Mesodermal cell (in vitro differentiated cells): ENCODE measurements around the gene FIZ1. TPM values are rescaled to one million over a fixed set of nuclear protein-coding genes. Genes with fewer than 3 reads are reported as not detected.
A peak's percentile ranks its signal among the peaks of the same experiment; 100 is the strongest.

ENCODE experiments used
- H3K27ac ChIP-seq: 2 replicates; pipeline ENCODE4 v1.7.0; 2013; ENCODE audit warnings: mild to moderate bottlenecking, low read depth, low read length, moderate library complexity; ENCODE audit not compliant: severe bottlenecking
- H3K36me3 ChIP-seq: 2 replicates; pipeline ENCODE4 v1.7.1; 2013; ENCODE audit warnings: mild to moderate bottlenecking, low read length, moderate library complexity; ENCODE audit not compliant: control insufficient read depth, insufficient read depth
- H3K4me1 ChIP-seq: one replicate; pipeline ENCODE4 v1.7.1; 2013; ENCODE audit warnings: mild to moderate bottlenecking, low read length; ENCODE audit not compliant: insufficient read depth, control insufficient read depth, poor library complexity, severe bottlenecking
- H3K4me3 ChIP-seq: 2 replicates; pipeline ENCODE4 v1.7.0; 2013; ENCODE audit warnings: low read length, control low read depth, mild to moderate bottlenecking; ENCODE audit not compliant: insufficient read depth, poor library complexity, severe bottlenecking; ENCODE audit errors: extremely low read depth
- H3K9me3 ChIP-seq: 2 replicates; pipeline ENCODE4 v1.7.1; 2013; ENCODE audit warnings: mild to moderate bottlenecking, low read length, moderate library complexity; ENCODE audit not compliant: control insufficient read depth
- WGBS, 2 experiments: methylation state at CpG; one replicate each; pipeline ENCODE4 v1.1.5; 2013; ENCODE audit warnings: missing lambda C conversion rate in 2 of 2; ENCODE audit not compliant: insufficient coverage in 2 of 2; 5-methylcytosine and 5-hydroxymethylcytosine counted together
- polyA plus RNA-seq, 2 experiments: library from polyadenylated mRNA; stranded (reverse); fragments of 50-300 nt; gene quantifications; one replicate each; pipeline ENCODE4 v1.2.3, GENCODE V29; 2013

FIZ1 gene
- polyA plus RNA-seq (2013, experiment 1 of 2): 13.6 TPM
- 11.9 TPM for polyA plus RNA-seq (2013, experiment 2 of 2)

- Histone ChIP-seq H3K4me3 (peak within 1 kb of the TSS; percentile 61), H3K9me3 (no peaks in the 10 kb centered on the region), H3K4me1 (peaks cover 9% of the 10 kb centered on the region), H3K27ac (peak within 1 kb of the TSS; percentile 97), H3K36me3 (peaks cover 32% of the 10 kb centered on the region)
- WGBS, 2 experiments: 1% methylated on average over 15 of the region's 23 CpGs
Observed at GRCh38 chr19:55599468-55599841, at the start of gene FIZ1. TSS of gene FIZ1 (minus strand) at chr19:55599517. CDS start at chr19:55597865, 1,652 bp downstream.

- H3K27ac ChIP-seq: no peak overlapping the region
Observed at GRCh38 chr19:55648585-55649267, 49.4 kb upstream of the FIZ1 start.

GRCh38 chr19:55647732-55648584, 48.6 kb upstream of the FIZ1 start, which contains the start of gene CCDC106:
TSS of gene CCDC106 (plus strand) at chr19:55648212. CDS start at chr19:55649047, 835 bp downstream.
- Histone ChIP-seq H3K27ac (peak within 1 kb of the TSS; percentile 64), H3K4me1 (peaks cover 18% of the 10 kb centered on the region), H3K4me3 (peak within 1 kb of the TSS; percentile 70), H3K36me3 (peaks cover 46% of the 10 kb centered on the region), H3K9me3 (no peaks in the 10 kb centered on the region)
- WGBS, 2 experiments: 0 to 1% methylated on average over 36 to 53 of the region's 87 CpGs

More at GRCh38 chr19:55648585-55649267, 49.4 kb upstream of the FIZ1 start:
- H3K4me1 ChIP-seq: peaks cover 18% of the 10 kb centered on the region
- no peaks in the 10 kb centered on the region for H3K9me3 ChIP-seq
- H3K36me3 ChIP-seq: peaks cover 46% of the 10 kb centered on the region
- WGBS, 2 experiments: 68 to 73% methylated on average over 17 to 22 of the region's 25 CpGs
- peak overlapping the region; percentile 70 for H3K4me3 ChIP-seq

GRCh38 chr19:55646889-55647731, 47.8 kb upstream of the FIZ1 start:
- Histone ChIP-seq H3K4me1 (peaks cover 18% of the 10 kb centered on the region), H3K36me3 (peaks cover 39% of the 10 kb centered on the region), H3K9me3 (no peaks in the 10 kb centered on the region), H3K27ac (peak overlapping the region; percentile 64), H3K4me3 (peak overlapping the region; percentile 70)
- WGBS, 2 experiments: 54 to 67% methylated on average over 6 to 7 of the region's 14 CpGs

- H3K36me3 ChIP-seq: peaks cover 31% of the 10 kb centered on the region
- H3K9me3 ChIP-seq: no peaks in the 10 kb centered on the region
- peaks cover 18% of the 10 kb centered on the region for H3K4me1 ChIP-seq
- whole genome bisulfite sequencing, 2 experiments: 87 to 96% methylated on average over 3 of the region's 5 CpGs
- H3K27ac ChIP-seq: no peak overlapping the region
- no peak overlapping the region for H3K4me3 ChIP-seq
Observed at GRCh38 chr19:55645512-55645881, 46.2 kb upstream of the FIZ1 start.

- 95 to 96% methylated on average over 26 to 27 of the region's 28 CpGs for WGBS, 2 experiments
- peaks cover 25% of the 10 kb centered on the region for H3K36me3 ChIP-seq
- H3K9me3 ChIP-seq: no peaks in the 10 kb centered on the region
- peak overlapping the region; percentile 91 for H3K4me3 ChIP-seq
- no peak overlapping the region for H3K27ac ChIP-seq
- peaks cover 18% of the 10 kb centered on the region for H3K4me1 ChIP-seq
Observed at GRCh38 chr19:55644842-55645511, 45.7 kb upstream of the FIZ1 start.

- no peak overlapping the region for H3K27ac ChIP-seq
- peak overlapping the region; percentile 91 for H3K4me3 ChIP-seq
- 54 to 56% methylated on average over 7 to 9 of the region's 12 CpGs for WGBS, 2 experiments
- peaks cover 18% of the 10 kb centered on the region for H3K4me1 ChIP-seq
- no peaks in the 10 kb centered on the region for H3K9me3 ChIP-seq
- peaks cover 24% of the 10 kb centered on the region for H3K36me3 ChIP-seq
Observed at GRCh38 chr19:55644191-55644833, 45.0 kb upstream of the FIZ1 start.

GRCh38 chr19:55643887-55644176, 44.5 kb upstream of the FIZ1 start:
- WGBS, 2 experiments: 1 to 2% methylated on average over 11 to 13 of the region's 15 CpGs
- H3K9me3 ChIP-seq: no peaks in the 10 kb centered on the region
- H3K27ac ChIP-seq: no peak overlapping the region
- peak overlapping the region; percentile 91 for H3K4me3 ChIP-seq
- peaks cover 24% of the 10 kb centered on the region for H3K36me3 ChIP-seq
- peaks cover 18% of the 10 kb centered on the region for H3K4me1 ChIP-seq

GRCh38 chr19:55643003-55643886, 43.9 kb upstream of the FIZ1 start, which contains the start of gene ZNF581:
TSS of gene ZNF581 (plus strand) at chr19:55643649. CDS start at chr19:55644572, 923 bp downstream.
- WGBS, 2 experiments: 3 to 6% methylated on average over 18 to 20 of the region's 56 CpGs
- H3K36me3 ChIP-seq: peaks cover 30% of the 10 kb centered on the region
- H3K9me3 ChIP-seq: no peaks in the 10 kb centered on the region
- peaks cover 18% of the 10 kb centered on the region for H3K4me1 ChIP-seq
- peak within 1 kb of the TSS; percentile 55 for H3K27ac ChIP-seq
- peak within 1 kb of the TSS; percentile 91 for H3K4me3 ChIP-seq
